ENCODE measurements around the gene SLC10A7. TPM values are rescaled to one million over a fixed set of nuclear protein-coding genes. Genes with fewer than 3 reads are reported as not detected.

SLC10A7 gene, protein sequence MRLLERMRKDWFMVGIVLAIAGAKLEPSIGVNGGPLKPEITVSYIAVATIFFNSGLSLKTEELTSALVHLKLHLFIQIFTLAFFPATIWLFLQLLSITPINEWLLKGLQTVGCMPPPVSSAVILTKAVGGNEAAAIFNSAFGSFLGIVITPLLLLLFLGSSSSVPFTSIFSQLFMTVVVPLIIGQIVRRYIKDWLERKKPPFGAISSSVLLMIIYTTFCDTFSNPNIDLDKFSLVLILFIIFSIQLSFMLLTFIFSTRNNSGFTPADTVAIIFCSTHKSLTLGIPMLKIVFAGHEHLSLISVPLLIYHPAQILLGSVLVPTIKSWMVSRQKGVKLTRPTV
- 15.9 TPM for total RNA-seq

DNA sequence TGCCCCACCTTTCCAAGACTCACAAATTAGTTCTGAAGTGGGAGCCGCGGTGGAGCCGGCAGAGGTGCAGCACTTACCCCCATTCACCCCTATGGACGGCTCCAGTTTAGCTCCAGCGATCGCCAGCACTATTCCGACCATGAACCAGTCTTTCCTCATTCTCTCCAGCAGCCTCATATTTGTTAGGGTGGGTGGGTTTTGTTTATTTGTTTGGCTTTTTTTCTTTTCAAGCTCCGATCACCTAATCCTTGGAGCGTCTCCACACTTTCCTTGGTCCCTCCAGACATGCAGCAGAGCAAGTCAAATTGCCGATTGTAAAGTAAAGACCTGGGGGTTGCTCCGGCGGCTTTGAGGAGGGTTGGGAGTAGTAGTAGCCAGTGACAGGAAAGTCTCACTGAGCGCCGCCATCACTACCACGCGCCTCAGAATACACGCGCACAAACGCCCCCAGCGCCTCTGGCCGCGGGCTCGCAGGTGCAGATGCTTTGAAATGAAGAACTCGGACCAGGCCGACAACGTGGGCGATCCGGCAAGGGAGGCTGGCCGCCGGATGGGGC is at the start of gene SLC10A7:
TSS of gene SLC10A7 (minus strand) at position 400 of the 557 bp plus-strand sequence. CDS start at position 177, 223 bp downstream.

DNA sequence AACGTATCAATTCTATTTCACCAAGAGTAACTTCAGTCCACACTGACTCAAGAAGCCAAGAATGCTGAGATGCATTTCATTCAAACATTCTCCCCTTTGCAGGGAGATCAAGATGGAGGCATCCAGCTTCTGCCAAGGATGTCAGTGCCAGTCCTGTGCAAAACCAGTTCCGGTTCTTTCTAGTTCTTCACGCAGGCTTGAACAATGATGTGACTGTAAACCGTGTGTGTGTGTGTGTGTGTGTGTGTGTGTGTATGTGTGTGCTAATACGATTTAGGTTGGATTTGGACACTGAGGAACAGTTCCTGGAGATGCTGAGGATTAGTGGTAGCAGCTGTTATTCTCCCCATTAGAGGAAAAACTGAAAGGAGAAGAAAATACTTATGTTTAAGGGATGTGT is 307.5 kb downstream of the SLC10A7 start, which contains the start of gene REELD1:
TSS of gene REELD1 (plus strand) at position 301 of the 400 bp plus-strand sequence. CDS start 2,415 bp downstream, outside the sequence.

Small RNAs within 50 kb of the gene (small RNA-seq; reads per million reads assigned to genes)
- not detected for gene MIR7849

Other genes starting within 250 kb of the SLC10A7 start
- gene POU4F2, start 117.0 kb upstream of the SLC10A7 start, total RNA-seq: not detected

Measured in diencephalon (tissue), 1 donor.